HAP-1 (cell line): ENCODE results near the gene TULP3.
A peak's percentile ranks its signal among the peaks of the same experiment; 100 is the strongest.

Source experiments
- DNase-seq, 2 experiments: peaks; one replicate each; pipeline ENCODE4 v3.0.0-alpha.2; 2016 to 2020; ENCODE audit warnings: low spot score in 2 of 2
- H3K27me3 ChIP-seq: fragments of 250-450 bp; sonication (Bioruptor Pico); 2 replicates; pipeline ENCODE4 v1.5.1; 2020; ENCODE audit warnings: low read depth, mild to moderate bottlenecking, moderate library complexity
- H3K36me3 ChIP-seq: fragments of 250-450 bp; sonication (Bioruptor Pico); replicated peaks from 2 replicates; pipeline ENCODE4 v1.5.1; 2020; ENCODE audit warnings: mild to moderate bottlenecking
- H3K4me1 ChIP-seq: fragments of 250-450 bp; sonication (Bioruptor Pico); 2 replicates; pipeline ENCODE4 v1.5.1; 2020; ENCODE audit warnings: mild to moderate bottlenecking
- H3K4me3 ChIP-seq: fragments of 250-450 bp; sonication (Bioruptor Pico); 2 replicates; pipeline ENCODE4 v1.5.1; 2020; ENCODE audit warnings: mild to moderate bottlenecking, moderate library complexity
- H3K9me3 ChIP-seq: fragments of 250-450 bp; sonication (Bioruptor Pico); 2 replicates; pipeline ENCODE4 v1.5.1; 2020; ENCODE audit warnings: mild to moderate bottlenecking, moderate library complexity
- in situ Hi-C: fragments of 300-500 bp; cut with MboI; formaldehyde crosslinking; loops from 3 replicates; pipeline ENCODE4 v1.14.3; 2020; ENCODE audit warnings: low sequenced_read_pairs, inconsistent platforms, mixed read lengths

TULP3 gene

DNA sequence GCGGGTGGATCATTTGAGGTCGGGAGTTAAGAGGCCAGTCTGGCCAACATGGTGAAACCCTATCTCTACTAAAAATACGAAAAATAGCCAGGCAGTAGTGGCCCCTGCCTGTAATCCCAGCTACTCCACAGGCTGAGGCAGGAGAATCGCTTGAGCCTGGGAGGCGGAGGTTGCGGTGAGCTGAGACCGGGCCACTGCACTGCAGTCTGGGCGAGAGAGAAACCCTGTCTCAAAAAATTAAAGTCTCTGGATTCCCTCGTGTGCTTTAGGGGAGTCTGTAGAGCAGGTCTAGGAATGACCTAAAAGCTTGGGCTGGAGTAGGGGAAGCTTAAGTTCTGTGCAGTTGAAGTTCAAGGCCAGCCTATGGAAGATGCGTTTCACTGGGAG, 697 bp upstream of the TULP3 start:
- in situ Hi-C loops: no loop called here
- Histone ChIP-seq H3K9me3 (no peaks in the 10 kb centered on the region), H3K36me3 (peaks cover 29% of the 10 kb centered on the region), H3K27me3 (no peaks in the 10 kb centered on the region), H3K4me1 (peaks cover 10% of the 10 kb centered on the region), H3K4me3 (peak overlapping the region; percentile 73)
- DNase-seq: no peak

- no peaks in the 10 kb centered on the region for H3K9me3 ChIP-seq
- peak overlapping the region; percentile 73 for H3K4me3 ChIP-seq
- H3K4me1 ChIP-seq: peaks cover 12% of the 10 kb centered on the region
- H3K27me3 ChIP-seq: no peaks in the 10 kb centered on the region
- H3K36me3 ChIP-seq: peaks cover 20% of the 10 kb centered on the region
- in situ Hi-C loops: no loop called here
- DNase-seq: peak; percentile 63 to 75
These were observed 756 bp downstream of the TULP3 start for GRCh38 chr12:2891240-2892053.

GRCh38 chr12:2892246-2892645, 1.6 kb downstream of the TULP3 start:
- in situ Hi-C loops: no loop called here
- DNase-seq: no peak
- peaks cover 13% of the 10 kb centered on the region for H3K36me3 ChIP-seq
- H3K4me3 ChIP-seq: peak overlapping the region; percentile 73; the same call in 1 of the 2 replicates
- no peaks in the 10 kb centered on the region for H3K9me3 ChIP-seq
- peaks cover 12% of the 10 kb centered on the region for H3K4me1 ChIP-seq
- H3K27me3 ChIP-seq: no peaks in the 10 kb centered on the region

DNA sequence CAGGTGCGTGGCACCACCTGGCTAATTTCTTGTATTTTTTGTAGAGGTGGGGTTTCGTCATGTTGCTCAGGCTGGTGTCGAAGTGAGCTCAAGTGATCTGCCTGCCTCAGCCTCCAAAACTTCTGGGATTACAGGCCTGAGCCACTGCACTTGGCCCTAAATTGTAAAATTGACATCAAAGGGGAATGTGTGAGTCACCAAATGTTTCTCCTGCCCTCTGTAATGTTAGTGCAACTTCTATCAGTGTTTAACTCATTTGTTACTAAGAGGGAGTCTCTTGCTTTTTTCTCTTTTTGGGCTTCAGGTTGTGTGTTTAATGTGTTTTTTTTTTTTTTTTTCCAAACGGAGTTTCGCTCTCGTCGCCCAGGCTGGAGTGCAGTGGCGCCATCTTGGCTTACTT, 2.3 kb downstream of the TULP3 start:
- Histone ChIP-seq H3K9me3 (no peaks in the 10 kb centered on the region), H3K4me1 (peaks cover 12% of the 10 kb centered on the region), H3K4me3 (no peak overlapping the region), H3K36me3 (peaks cover 12% of the 10 kb centered on the region), H3K27me3 (no peaks in the 10 kb centered on the region)
- in situ Hi-C loops: no loop called here
- DNase-seq: no peak

DNA sequence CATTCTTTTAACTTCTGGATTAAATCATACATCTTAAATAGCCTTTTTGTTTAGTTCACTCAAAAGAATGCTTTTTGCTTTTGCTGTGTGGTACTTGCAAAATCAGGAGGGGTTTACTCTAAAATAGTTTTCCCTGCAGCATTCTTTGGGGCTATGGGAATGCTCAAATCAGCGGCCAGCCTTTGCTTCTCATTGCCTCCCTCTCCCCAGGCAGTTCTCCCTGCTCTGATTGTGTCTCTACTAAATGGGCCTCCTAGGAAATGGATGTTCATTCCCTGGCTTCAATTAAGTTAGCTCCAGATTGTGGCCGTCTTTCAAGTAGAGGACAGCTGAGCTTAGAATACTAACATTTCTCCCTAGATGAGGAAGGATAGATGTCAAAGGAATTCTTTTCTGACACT, 4.4 kb downstream of the TULP3 start:
- Histone ChIP-seq H3K9me3 (no peaks in the 10 kb centered on the region), H3K4me1 (peaks cover 12% of the 10 kb centered on the region), H3K36me3 (no peaks in the 10 kb centered on the region), H3K27me3 (no peaks in the 10 kb centered on the region), H3K4me3 (no peak overlapping the region)
- no peak for DNase-seq
- in situ Hi-C loops: no loop called here

- DNase-seq: no peak
- Histone ChIP-seq H3K9me3 (no peaks in the 10 kb centered on the region), H3K4me1 (peaks cover 13% of the 10 kb centered on the region), H3K36me3 (no peaks in the 10 kb centered on the region), H3K27me3 (no peaks in the 10 kb centered on the region), H3K4me3 (no peak overlapping the region)
- in situ Hi-C loops: no loop called here
These were observed 4.8 kb downstream of the TULP3 start for GRCh38 chr12:2895511-2895910.

DNA sequence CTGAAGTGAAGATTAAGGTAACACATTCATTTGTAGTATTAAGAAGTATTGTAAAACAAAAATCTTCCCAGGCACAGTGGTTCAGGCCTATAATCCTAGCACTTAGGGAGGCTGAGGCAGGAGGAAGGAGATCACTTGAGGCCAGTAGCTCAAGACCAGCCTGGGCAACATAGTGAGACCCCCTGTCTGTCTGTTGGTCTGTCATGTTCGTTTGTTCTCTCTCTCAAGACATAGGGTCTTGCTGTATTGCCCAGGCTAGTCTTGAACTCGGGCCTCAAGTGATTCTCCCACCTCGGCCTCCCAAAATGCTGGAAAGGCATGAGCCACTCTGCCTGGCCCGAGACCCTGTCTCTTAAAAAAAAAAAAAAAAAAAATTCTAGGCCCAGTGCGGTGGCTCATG, 6.7 kb downstream of the TULP3 start:
- H3K4me1 ChIP-seq: peaks cover 16% of the 10 kb centered on the region
- in situ Hi-C loops: no loop called here

GRCh38 chr12:2900642-2901041, 10.0 kb downstream of the TULP3 start:
- Histone ChIP-seq H3K4me1 (peaks cover 8% of the 10 kb centered on the region), H3K36me3 (no peaks in the 10 kb centered on the region), H3K4me3 (no peak overlapping the region), H3K9me3 (no peaks in the 10 kb centered on the region), H3K27me3 (no peaks in the 10 kb centered on the region)
- no peak for DNase-seq
- in situ Hi-C loops: no loop called here

More for the DNA sequence above, 6.7 kb downstream of the TULP3 start:
- Histone ChIP-seq H3K9me3 (no peaks in the 10 kb centered on the region), H3K27me3 (no peaks in the 10 kb centered on the region), H3K4me3 (no peak overlapping the region), H3K36me3 (no peaks in the 10 kb centered on the region)
- no peak for DNase-seq

GRCh38 chr12:2902272-2902880, 11.7 kb downstream of the TULP3 start:
- no peak for DNase-seq
- H3K27me3 ChIP-seq: no peaks in the 10 kb centered on the region
- no peaks in the 10 kb centered on the region for H3K36me3 ChIP-seq
- in situ Hi-C loops: no loop called here
- H3K4me3 ChIP-seq: no peak overlapping the region
- peaks cover 8% of the 10 kb centered on the region for H3K4me1 ChIP-seq
- no peaks in the 10 kb centered on the region for H3K9me3 ChIP-seq

DNA sequence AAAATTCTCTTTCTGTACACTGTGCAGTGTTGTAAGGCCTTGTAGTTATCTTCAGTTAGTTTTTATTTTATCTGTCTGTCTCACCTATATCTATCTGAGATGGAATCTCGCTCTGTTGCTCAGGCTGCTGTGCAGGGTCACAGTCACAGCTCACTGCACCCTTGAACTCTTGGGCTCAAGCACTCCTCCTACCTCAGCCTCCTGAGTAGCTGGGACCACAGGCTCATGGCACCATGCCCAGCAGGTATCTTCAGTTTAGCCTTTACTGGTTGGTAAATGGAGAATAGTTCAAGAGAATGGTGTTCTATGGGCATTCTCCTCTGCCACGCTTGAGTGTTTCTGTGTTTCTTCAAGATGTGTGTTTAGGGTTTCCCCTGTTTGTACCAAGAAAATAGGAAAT, 13.6 kb downstream of the TULP3 start:
- no peak for DNase-seq
- Histone ChIP-seq H3K9me3 (no peaks in the 10 kb centered on the region), H3K4me1 (peaks cover 8% of the 10 kb centered on the region), H3K4me3 (no peak overlapping the region), H3K36me3 (no peaks in the 10 kb centered on the region), H3K27me3 (no peaks in the 10 kb centered on the region)
- in situ Hi-C loops: no loop called here

DNA sequence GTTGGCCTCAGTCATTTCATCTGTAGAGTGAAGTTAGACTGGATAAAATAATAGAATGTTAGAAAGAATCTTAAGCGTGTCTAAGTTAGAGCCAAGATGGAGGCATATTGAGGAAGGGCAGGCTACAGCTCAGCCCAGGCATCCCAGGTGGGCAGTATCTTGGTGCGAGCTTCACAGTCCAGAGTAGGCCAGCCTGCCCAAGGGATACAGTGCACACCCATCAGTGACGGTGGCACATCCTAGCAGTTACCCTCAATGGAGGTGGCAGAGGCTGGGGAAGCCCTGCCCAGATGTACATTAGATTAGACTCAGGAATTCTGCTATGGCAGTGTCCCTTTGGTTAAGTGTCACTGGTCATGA, 21.5 kb downstream of the TULP3 start:
- no peak overlapping the region for H3K4me3 ChIP-seq
- H3K36me3 ChIP-seq: no peaks in the 10 kb centered on the region; the same call in 1 of the 2 replicates
- in situ Hi-C loops: no loop called here
- no peaks in the 10 kb centered on the region for H3K27me3 ChIP-seq
- H3K4me1 ChIP-seq: no peaks in the 10 kb centered on the region
- DNase-seq: no peak
- H3K9me3 ChIP-seq: no peaks in the 10 kb centered on the region

GRCh38 chr12:2919249-2919648, 28.6 kb downstream of the TULP3 start:
- in situ Hi-C loops: no loop called here
- peaks cover 15% of the 10 kb centered on the region for H3K36me3 ChIP-seq
- H3K9me3 ChIP-seq: no peaks in the 10 kb centered on the region
- H3K27me3 ChIP-seq: no peaks in the 10 kb centered on the region
- DNase-seq: no peak
- peaks cover 12% of the 10 kb centered on the region for H3K4me1 ChIP-seq
- H3K4me3 ChIP-seq: no peak overlapping the region

DNA sequence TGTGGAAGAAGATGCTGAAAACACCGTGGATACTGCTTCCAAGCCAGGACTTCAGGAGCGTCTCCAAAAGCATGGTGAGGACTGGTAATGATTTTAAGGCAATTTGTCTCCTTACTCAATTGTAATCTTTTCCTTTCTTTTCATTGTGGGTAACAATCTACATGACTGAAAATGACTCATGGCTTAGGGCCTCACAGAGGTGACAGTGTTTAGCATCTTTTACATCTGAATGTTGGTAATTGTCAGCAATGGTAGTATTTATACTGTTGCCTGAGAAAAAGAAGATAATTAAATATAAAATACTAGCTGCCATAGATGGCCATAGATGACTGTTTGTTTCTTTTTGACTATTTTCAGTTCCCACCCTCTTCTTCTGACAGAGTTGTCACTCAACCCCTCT, 31.6 kb downstream of the TULP3 start:
- Histone ChIP-seq H3K4me1 (peaks cover 12% of the 10 kb centered on the region), H3K36me3 (peaks cover 22% of the 10 kb centered on the region), H3K9me3 (no peaks in the 10 kb centered on the region), H3K27me3 (no peaks in the 10 kb centered on the region), H3K4me3 (no peak overlapping the region)
- DNase-seq: peak; percentile 32 to 85
- in situ Hi-C loops: no loop called here

DNA sequence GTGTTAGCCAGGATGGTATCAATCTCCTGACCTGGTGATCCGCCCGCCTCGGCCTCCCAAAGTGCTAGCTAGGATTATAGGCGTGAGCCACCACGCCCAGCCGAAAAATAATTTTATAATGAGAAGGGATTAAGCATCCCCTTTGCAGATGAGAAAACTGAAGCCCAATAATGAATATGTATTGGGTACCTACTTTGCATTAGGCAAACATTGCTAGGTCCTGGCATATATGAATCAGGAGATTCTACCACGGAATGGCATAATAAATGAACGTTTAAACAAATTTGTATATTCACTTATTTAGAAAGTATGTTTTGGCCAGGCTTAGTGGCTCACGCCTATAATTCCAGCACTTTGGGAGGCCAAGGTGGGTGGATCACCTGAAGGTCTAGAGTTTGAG, 32.4 kb downstream of the TULP3 start:
- H3K27me3 ChIP-seq: no peaks in the 10 kb centered on the region
- no peak overlapping the region for H3K4me3 ChIP-seq
- DNase-seq: no peak
- in situ Hi-C loops: no loop called here
- peaks cover 12% of the 10 kb centered on the region for H3K4me1 ChIP-seq
- H3K9me3 ChIP-seq: no peaks in the 10 kb centered on the region
- peaks cover 22% of the 10 kb centered on the region for H3K36me3 ChIP-seq
